GM18508 (cell line): ENCODE results near the gene GAS7.

Experiments used
- ATAC-seq: cut with Tn5 transposase; IDR thresholded peaks from one replicate; pipeline ENCODE4 v1.9.1; 2021; ENCODE audit warnings: moderate number of reproducible peaks; ENCODE audit not compliant: insufficient read depth, unreplicated experiment

Gene GAS7

DNA sequence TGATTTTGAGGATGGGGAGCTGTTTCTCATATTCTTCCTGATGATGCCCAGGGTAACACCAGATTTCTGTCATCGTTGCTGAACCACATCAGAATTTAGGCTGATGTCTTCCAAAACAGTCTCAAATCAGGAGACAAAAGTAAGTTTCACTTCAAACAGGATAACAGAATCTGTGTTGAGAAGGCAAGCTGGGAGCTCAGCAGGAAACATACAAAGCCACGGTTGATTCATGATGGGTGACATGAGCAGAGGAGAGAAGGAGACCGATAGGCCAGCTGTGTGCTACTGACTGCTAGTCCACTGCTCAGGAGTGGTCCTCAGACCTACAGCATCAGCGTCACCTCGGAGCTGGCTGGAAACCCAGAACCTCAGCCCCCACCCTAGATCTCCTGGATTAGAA, 230.4 kb downstream of the GAS7 start:
- no peak for ATAC-seq

DNA sequence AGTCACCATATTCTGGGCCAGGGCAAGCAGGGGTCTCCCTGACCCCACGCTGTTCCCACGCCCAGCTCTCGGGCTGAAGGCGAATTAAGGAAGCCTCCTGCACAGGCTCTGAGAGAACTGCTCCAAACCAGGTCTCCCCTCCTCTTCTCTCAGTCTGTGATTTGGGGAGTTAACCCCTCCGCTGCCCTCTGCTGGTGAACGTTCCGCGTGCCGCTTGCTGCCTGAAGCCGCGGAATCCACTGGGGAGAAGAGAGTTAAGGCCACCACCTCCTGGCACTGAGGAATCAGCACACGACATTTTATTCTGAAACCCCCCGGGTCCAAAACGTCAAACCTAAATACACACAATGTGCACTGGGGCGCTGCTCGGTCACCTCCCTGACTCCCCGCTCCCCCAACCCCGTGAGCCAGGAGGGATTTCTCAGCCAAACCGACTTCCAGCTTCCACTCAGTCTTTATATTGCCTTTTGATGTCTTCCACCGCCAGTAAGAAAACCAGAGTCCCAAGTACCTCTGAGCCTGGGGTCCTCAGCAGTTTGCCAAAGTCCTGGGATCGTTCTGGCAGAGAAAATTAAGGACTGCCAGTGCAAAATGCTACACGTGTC, 238.9 kb downstream of the GAS7 start:
- no peak for ATAC-seq

DNA sequence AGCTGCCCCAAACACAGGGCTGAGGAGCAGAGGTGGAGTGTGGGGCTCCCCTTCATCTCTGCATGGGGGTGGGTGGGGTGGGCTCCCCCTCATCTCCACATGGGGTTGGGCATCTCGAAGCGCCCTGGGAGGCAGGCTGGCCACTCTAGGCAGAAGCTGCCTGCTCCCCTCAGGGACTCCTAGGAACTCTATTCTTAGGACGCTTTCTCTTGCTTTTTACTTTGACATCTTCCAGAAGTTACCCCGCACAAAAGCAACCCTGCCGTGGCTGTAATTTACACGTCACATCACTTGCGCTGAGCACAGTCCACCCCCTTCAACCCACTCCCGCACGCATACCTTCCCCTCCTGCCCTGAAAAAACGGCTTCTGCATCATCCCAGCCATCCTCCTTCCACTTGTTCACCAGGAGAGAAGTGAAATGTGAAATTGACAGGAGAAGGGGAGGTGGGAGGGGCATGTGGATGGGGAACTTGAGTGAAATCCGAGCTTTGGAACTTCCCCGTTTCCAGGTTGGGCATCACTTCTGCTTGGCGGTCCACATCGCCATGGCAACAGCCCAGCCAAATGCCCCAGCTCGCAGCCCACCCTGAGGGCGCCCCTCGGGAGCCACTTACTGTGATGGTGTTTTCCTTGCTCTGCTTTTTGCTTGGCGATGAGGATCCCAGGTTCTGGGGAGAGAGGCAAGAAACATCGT, 239.7 kb downstream of the GAS7 start:
- ATAC-seq: no peak

DNA sequence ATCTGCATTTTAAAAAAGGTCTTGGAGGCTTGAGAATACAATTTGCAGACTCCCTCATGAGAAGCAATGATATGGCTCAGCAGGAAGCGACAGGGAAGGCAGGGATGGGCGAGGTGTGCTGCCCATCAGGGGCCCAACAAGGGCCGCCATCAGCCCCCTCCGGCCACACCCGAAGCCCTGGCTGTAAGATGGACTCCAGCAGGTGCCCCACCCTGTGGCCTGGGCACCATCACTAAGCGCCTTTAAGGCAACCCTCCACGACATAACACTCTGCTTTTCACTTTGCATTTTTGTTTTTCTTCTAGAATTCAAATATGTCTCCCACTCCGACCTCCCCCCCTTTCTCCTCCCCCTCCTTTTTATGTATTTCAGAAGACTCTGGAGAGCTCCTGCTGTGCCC, 241.2 kb downstream of the GAS7 start:
- ATAC-seq: no peak

DNA sequence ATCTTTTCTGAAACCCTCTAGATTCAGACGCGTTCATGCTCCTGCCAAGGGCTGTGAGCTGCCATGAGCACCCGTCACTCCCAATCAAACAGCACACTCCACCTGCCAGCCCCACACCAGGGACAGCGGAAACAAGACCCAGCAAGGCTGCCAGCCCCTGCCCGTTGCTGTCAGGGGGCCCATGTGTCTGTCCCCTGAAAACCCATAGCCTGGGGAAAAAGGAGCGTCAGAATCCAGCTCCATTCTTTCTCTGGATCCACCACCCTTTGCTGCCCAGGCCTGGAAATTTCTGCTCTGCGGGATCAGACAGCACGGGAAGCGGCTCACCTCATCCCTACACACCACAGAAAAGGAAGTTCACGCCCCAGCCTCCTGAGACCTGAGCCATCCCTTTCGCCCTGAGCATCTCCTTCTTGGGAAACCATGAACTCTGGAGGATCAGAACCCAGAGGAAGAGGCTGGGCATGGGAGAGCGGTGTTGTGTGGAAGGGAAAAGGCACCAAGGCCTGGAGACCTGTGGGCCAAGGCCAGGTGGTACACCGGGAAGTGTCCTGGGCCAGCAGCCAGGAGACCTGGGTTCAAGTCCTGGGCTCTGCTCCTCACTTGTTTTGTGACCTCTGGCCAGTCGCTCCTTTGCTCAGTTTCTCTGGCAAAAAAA, 241.8 kb downstream of the GAS7 start:
- no peak for ATAC-seq

DNA sequence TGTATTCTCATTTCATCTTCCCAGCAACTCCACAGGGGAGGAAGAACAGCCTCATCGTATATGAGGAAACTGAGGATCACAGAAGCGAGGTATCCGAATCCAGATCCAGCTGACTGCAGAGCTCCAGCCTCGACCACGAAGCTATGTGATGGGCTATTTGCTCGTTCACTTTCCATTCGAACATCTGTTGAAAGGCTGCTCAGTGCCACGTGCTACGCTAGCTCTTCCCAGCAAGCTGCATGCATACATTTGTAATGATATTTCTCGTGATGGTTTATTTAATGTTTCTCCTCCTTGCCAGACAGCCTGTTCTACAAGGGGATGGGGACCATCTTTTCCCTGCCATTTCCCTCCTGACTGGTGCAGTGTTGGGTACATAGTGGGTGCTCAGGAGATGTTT, 244.9 kb downstream of the GAS7 start:
- ATAC-seq: no peak

DNA sequence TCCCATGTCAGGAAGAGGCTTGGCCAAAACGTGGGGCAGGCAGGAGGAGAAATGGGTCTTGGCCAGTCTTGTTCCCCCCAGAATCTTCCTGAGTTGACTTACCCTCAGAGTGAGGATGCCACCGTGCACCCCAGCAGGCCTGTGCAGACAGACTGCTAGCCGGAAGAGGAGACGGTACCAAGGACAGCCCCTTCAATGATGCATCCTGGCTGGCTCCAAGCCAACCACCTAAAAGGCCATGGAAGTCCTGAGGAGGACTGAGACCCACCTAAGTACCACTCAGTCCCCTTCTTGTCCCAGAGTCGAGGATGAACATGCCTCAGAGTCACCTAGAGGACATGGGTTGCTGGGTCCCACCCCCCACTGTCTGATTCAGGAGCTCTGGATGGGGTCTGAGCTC, 246.6 kb downstream of the GAS7 start:
- ATAC-seq: no peak

DNA sequence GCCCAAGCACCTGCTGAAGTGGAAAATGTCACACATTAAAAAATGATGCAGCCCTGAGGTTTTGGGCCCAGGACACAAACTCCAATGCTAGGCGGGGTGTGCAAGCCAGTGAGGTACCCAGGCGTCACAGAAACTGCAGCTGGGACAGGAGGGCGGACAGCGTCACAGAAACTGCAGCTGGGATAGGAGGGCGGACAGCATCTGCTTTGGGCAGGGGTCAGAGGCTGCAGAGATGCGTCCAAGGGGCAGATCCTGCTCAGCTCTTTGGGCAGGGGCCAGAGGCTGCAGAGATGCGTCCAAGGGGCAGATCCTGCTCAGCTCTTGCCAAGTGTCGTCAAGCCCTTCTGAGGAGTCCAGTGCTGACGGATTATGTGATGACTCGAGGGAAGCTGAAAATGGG, 249.5 kb downstream of the GAS7 start:
- ATAC-seq: no peak

DNA sequence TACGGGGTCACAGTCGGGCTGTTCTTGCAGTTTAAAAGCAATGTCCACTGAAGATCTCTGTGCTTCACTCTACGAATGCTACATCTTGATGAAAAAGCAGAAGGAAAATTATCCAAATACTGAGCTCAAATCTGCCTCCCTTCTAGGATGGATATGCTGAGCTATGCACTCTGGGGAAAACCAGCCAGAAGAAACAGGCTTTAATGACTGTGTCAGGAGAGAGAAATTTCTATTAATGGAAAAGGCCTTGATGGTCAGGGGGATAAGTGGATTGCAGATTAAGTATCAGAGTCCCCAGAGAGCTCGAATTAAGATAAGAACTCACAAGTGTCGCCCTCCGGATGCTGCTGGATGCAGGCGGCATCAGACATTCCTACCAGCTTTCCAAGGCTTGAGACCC, 253.7 kb downstream of the GAS7 start:
- no peak for ATAC-seq

DNA sequence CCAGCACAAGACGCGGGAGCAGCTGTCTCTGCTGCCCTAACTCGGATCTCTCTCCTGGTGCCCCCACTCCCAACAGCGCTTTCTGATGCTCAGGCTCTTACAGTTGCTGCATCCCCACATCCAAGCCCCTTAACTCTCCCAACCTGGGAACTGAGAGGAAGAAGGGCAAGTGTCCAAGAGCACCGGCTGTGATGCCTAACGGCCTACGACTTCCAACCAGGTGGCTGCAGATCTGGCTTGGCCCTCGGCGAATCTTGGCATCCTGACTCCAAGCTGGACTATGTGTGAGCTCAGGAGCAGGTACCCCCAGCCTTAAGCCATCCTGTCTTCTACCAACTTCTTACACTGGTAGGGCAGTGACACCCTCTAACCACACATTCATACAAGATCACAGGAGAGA, 255.1 kb downstream of the GAS7 start:
- ATAC-seq: no peak

DNA sequence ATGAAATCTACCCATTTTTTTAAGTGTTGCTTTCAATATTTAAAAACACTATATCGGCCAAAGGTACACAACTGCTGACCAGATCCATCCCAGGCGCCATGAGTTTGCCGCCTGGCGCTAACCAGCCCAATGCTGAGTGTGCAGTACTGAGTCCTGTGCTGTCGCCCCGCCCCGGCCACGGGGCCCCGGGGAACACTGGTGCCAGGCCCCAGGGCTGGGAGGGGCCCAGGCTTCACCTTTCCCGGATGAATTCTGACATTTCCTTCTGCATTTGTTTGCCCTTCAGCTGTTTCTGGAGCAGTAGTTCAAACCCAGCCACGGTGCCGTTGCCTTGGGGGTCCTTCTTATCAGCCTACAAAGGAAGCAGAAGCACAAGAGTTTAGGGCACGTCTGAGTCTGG, 255.5 kb downstream of the GAS7 start:
- no peak for ATAC-seq

DNA sequence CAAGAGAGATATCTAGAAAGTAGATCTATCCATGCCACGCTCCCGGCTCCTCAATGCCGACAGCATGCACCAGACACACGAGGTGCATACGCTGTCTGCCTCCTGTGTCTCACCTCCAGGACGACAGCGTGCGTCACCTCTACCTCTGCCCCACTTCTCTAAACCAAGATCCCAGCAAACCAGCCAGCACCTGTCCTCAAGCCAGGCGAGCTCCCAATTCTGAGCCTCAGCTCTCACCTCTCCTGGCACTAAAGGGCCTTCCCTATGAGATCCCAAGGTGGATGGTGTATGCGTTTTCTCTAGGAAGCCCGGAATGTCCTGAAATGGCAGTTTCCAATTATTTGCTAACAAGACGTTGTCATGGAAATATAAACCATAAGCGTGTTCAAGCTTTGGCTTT, 257.1 kb downstream of the GAS7 start:
- ATAC-seq: no peak

DNA sequence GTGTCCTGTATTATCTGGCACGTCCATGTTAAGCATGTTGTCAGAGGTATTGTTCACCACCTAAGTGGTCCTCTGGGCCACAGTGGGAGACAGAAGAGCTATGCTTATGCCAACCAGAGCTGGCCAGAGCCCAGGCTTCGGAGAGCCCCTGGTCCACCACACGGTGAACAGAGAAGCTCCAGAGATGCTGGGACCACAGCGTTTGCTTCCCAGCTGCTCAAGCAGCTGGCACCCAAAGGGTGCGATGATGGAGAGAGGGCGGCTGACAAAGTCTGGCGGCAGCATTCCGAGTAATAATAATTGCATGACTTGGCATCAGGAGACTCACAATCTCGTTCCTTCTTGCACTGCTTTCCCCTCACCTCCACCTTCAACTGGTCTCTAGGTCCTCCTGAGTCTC, 257.6 kb downstream of the GAS7 start:
- no peak for ATAC-seq

DNA sequence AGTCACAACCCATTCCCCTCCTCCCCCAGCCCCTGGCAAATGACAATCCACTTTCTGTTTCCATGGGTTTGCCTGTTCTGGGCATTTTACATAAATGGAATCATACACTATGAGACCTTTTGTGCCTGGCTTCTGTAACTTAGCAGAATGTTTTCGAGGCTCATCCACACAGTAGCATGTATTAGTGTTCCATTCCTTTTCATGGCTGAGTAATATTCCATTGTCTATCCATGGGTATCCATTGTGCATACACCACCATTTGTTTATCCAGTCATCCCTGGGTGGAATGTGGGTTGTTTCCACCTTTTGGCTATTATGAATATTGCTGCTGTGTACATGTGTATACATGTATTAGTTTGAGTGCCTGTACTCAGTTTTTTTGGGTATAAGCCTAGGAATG, 259.6 kb downstream of the GAS7 start:
- no peak for ATAC-seq

DNA sequence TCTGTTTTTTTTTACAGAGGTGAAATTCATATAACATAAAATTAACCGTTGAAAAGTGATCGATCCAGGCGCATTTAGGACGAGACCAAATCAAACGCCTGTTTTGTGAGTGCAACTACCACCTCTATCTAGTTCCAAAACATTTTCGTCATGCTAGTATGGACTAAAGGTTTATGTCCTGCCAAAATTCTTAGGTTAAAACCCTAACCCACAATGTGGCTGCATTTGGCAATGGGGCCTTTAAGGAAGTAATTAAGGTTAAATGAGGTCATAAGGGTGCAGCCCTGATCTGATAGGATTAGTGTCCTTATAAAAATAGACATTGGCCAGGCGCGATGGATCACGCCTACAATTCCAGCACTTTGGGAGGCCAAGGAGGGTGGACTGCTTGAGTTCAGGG, 260.5 kb downstream of the GAS7 start:
- no peak for ATAC-seq

DNA sequence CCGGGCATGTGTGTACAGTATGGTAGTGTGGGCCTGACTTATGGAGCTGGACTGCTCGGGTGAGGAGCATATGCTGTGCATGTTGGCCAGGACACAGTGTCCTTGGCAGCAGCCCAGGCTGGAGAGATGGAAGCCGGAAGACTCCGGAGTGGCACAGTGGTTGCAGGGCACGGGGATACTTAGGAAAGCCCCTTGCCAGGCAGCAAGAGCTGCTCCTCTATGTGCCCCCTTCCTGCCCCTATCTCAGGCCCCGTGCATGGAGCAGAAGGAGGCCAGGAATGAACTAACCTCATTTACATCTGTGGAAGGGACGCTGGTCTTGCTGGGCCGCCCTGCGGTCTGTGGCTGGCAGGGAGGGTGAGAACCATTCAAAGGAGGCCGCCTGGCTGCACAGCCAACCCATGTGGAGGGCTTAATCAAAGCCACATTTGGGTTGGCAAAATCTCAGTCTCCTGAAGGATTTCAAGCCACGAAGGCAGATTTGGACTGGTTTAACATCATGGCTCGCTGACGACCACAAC, 261.1 kb downstream of the GAS7 start:
- no peak for ATAC-seq

DNA sequence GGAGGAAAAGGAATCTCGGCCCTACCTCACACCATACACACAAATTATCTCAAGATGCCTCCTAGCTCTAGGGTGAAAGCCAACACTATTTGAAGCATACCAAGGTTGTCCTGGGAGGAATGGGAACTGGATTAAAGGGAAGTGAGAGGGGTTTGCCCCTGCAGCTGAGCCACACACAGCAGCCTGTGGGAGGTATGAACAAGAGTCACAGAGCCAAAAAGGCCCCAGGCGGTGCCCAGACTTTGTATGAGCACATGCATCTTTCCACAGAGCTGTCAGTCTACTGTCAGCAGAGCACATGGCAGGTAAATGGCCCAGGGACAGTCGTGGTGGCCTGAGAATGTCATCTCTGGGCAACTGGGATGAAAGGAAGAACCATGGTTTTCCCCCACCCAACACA, 262.3 kb downstream of the GAS7 start:
- ATAC-seq: no peak

DNA sequence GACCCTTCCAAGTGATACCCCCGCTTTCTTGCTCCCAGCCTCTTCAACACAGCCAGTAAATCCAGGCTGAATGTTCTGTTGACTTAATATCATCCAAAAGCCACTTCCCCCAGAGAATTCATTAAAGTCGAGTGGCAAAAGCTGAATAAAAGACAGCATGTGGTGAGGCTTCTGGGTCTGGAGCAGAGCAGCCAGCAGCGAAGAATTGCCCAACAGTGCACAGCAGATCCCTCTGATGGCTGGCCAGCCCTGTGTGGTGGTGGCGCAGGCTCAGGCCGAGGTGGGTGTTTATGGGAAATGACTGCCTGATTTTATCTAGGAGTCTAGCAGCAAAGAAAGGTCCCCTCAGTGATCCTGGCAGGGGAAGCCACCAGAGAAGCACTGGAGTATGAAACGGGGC, 263.0 kb downstream of the GAS7 start:
- ATAC-seq: no peak

DNA sequence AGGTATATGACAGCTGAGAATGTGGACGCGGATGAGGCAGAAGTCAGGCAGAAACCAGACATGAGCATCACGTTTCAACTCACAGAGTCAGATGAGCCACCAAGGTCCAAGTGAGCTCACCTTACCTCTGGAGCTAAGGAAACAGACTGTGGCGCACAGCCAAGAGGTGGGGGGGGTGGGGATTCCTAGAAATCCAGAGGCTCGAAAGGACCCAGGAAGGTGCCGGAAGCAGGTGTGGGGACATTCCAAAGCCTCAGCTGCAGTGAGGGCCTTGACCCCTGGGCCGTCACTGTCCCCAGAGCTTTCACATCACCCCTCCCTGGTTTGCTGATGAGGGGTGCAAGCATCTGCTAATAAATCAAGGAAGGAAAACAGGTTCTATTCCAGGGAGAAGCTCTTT, 264.1 kb downstream of the GAS7 start:
- ATAC-seq: no peak

DNA sequence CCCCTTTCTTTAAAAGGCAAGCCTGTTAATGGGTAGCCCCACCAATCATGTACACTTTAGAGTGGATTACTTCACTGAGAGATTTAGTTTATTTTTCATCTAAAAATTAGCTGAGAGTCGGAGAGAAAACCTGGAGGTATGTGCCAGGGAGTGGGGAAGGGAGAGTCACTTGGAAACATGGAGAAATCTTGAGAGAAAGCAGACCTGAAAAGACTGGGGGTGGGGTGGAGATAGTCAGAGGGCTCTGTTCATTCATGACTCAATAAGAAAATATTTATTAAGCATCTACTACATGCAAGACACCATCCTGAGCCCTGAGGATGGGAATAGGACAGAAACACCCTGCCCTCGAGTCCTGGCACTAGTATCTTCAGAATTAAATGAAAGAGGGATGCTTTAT, 265.9 kb downstream of the GAS7 start:
- ATAC-seq: no peak

DNA sequence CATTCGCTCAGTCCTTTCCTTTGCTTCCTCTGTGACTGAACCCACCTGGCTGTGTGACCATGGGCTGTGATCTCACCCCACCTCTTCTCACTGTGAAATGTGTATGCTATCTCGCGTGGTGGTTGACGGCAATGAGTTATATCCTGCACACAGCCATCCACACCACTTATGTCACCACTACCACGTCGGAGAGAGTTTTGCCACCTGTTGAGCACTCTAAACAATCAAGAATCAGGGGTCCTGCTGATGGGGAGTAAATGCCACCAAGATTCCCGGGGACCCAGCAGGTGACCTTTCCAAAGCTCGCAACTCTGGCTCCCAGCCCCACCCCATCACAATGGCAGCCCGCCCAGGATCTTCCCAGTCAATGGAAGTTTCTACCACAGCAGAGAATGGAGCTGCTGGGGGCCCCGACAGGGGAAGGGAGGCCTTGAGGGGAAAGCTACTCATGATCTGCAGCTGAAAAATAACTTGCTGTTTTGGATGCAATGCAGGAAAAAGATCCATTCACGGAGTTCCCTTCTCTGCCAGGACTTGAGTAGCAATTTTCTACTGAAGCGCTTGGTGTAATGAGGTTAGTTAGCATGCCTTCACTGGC, 267.2 kb downstream of the GAS7 start:
- ATAC-seq: no peak
